HG03575 (cell line): ENCODE data around the gene DIO1.

Source experiments
- ATAC-seq: cut with Tn5 transposase; IDR thresholded peaks from one replicate; pipeline ENCODE4 v1.9.1; 2021; ENCODE audit not compliant: unreplicated experiment, insufficient number of reproducible peaks, low FRiP score; ENCODE audit errors: extremely low read depth

Gene DIO1

GRCh38 chr1:53891678-53892077 lies 2.3 kb upstream of the DIO1 start:
- no peak for ATAC-seq

DNA sequence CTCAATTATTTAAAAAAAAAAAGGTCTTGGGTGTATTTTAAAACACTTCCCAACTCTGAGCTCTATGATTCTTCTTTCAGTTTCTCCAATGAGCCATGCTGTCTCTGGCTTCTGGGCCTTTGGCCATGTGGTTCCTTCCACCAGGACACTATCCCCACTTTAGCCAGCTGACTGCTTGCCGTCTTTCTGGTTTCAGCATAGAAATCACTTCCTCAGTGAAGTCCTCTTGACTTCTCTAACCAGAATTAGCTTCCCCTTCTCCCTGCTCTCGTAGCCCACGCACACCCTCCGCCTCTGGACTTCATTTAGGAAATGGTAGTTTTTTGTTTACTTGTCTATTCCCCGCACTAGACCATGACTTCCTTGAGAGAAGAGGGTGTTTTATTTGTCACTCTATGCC lies 1.1 kb upstream of the DIO1 start:
- ATAC-seq = no peak

GRCh38 chr1:53894644-53895043 lies 657 bp downstream of the DIO1 start:
- no peak for ATAC-seq

- no peak for ATAC-seq
Measured at GRCh38 chr1:53895421-53895820, 1.4 kb downstream of the DIO1 start.

- no peak for ATAC-seq
Measured at GRCh38 chr1:53896635-53897229, 2.7 kb downstream of the DIO1 start.

- no peak for ATAC-seq
Measured at GRCh38 chr1:53899206-53899628, 5.2 kb downstream of the DIO1 start.

- no peak for ATAC-seq
Measured at GRCh38 chr1:53899708-53900107, 5.7 kb downstream of the DIO1 start.

GRCh38 chr1:53902235-53903138 lies 8.5 kb downstream of the DIO1 start:
- no peak for ATAC-seq

DNA sequence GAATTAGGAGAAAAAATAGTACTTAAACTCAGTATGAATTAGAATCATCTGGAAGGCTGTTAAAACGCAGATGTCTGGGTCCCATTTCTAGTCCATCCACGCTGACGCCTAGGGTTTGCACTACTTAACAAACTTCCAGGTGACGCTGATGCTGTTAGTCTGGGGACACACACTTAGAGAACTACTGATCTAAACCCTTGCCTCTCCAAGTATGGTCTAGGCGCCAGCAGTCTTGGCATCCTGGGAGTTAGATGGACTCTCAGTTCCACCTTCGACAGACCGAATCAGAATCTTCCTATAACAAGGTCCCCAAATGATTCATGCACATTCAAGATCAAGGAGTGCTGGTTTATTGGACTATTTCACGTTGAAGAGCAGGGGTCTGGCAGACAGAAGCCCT lies 11.5 kb downstream of the DIO1 start:
- ATAC-seq = no peak

- ATAC-seq = no peak
Measured at GRCh38 chr1:53906121-53906520, 12.1 kb downstream of the DIO1 start.

DNA sequence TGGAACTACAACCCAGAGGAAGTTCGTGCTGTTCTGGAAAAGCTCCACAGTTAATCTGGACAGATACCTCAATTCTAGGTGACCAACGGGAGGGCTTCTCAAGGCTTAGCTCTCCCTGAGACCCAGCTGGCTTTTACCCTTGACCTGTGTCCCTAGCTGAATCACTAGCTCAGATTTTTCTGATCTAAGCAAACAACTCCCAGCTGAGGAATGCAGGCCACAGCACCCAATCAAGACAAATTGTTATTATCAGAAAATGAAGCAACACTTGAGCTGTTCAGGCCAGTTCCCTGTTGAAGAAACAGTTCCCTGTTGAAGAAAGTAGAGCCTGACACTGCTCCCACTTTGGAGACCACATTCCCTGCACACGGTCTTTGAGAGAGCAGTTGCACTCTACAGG lies 16.0 kb downstream of the DIO1 start:
- ATAC-seq = no peak

DNA sequence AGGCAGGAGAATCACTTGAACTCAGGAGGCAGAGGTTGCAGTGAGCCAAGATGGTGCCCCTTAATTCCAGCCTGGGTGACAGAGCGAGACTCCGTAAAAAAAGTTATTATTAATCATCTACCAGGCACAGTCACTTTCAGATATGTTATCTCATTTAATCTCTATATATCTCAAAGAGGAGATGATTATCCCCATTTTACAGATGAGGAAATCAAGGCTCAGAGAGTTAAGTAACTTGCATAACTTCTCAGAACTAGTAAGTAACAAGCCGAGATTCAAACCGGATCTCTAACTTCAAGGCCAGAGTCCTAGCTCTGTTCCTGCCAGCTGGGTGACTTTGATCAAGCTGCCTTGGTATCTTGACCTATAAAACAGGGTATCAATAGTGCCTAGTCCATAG lies 17.5 kb downstream of the DIO1 start:
- no peak for ATAC-seq

- ATAC-seq = no peak
Measured at GRCh38 chr1:53913352-53914033, 19.5 kb downstream of the DIO1 start.

- no peak for ATAC-seq
Measured at GRCh38 chr1:53918343-53918742, 24.4 kb downstream of the DIO1 start.

GRCh38 chr1:53919675-53920066 lies 25.7 kb downstream of the DIO1 start:
- ATAC-seq = no peak

- ATAC-seq = no peak
Measured at GRCh38 chr1:53927376-53927881, 33.4 kb downstream of the DIO1 start.

DNA sequence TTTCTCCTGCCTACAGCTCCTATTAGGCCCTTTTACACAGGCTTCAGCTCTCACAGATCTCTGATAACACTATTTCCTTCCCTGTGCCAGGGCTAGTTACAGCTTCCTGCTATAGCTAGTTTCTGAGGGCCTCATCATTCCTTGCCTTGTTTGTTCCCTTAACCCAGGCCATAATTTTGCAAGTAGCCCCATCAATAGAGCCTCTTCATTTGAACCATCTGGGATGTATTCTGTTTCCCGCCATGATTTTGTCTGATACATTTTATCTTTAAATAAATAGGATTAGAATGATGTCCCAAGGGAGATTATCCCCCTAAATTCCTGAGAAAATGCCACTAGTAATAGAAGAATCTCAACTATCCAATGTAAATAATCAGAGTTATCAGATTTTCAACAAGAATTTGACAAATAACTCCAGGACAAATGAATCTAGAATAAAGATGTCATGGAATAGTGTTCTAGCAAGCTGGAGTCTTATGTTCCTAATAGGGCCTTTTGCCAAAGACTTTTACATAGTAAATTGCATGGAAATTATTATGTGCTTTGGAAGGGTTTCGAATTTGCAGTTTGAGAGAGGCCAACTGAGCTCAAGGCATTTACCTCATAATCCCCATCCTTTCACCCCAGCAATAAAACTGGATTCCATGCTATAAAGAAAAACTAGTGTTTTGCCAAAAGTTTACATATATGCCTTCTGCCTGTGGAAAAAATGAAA lies 35.4 kb downstream of the DIO1 start:
- no peak for ATAC-seq

GRCh38 chr1:53930932-53931331 lies 36.9 kb downstream of the DIO1 start:
- no peak for ATAC-seq

- no peak for ATAC-seq
Measured at GRCh38 chr1:53931523-53931922, 37.5 kb downstream of the DIO1 start.
